Body of pancreas (tissue), 4 donors: ENCODE data around the gene DDX6. TPM values are rescaled to one million over a fixed set of nuclear protein-coding genes. Genes with fewer than 3 reads are reported as not detected.
"Not testable (repeated sequence)": the region's sequence is repeated elsewhere in the genome, so short reads cannot be mapped to it uniquely, and the experiment has no call there.

Experiments used
- ATAC-seq: fragments of 150-250 bp; one replicate; pipeline ENCODE4 v1.9.1; 2016
- DNase-seq, 4 donors: peaks; one replicate each; pipeline ENCODE4 v3.0.0-alpha.2; 2019
- H3K27ac ChIP-seq, 4 donors: fragments of 200-600 bp; sonication (generic); 1 replicate in 3 of 4; 2 replicates in 1 of 4; pipeline versions ENCODE4 v1.5.1 to v1.6.1; 2016 to 2019; ENCODE audit warnings: mild to moderate bottlenecking in 1 of 4, mixed read lengths in 1 of 4, moderate library complexity in 1 of 4
- H3K27me3 ChIP-seq, 2 donors: fragments of 200-600 bp; sonication (generic); one replicate each; pipeline ENCODE4 v1.6.0; 2016; ENCODE audit warnings: mild to moderate bottlenecking in 1 of 2
- H3K36me3 ChIP-seq, 2 donors: fragments of 200-600 bp; sonication (generic); replicated peaks in 1 of 2; 2 replicates each; pipeline ENCODE4 v1.5.1; 2016; ENCODE audit warnings: low read depth in 2 of 2; ENCODE audit not compliant: insufficient read depth in 1 of 2
- H3K4me1 ChIP-seq: fragments of 200-600 bp; sonication (generic); one replicate; pipeline ENCODE4 v1.6.0; 2016
- H3K4me3 ChIP-seq, 2 donors: fragments of 200-600 bp; sonication (generic); 1 replicate in 1 of 2; 2 replicates in 1 of 2; pipeline ENCODE4 v1.5.1; 2016 to 2019
- H3K9me3 ChIP-seq, 3 donors: fragments of 200-600 bp; sonication (generic); 1 replicate in 2 of 3; 2 replicates in 1 of 3; pipeline ENCODE4 v1.5.1; 2016
- CTCF ChIP-seq, 7 experiments: fragments of 450-650 bp in 4 of 7; fragments of 200-600 bp in 3 of 7; sonication (generic) in 3 of 7; IDR thresholded peaks; one replicate each; pipeline ENCODE4 v1.5.1; 2016 to 2019; ENCODE audit warnings: antibody characterized with exemption in 7 of 7
- POLR2A ChIP-seq, 3 donors: fragments of 450-650 bp; IDR thresholded peaks; one replicate each; pipeline ENCODE4 v1.6.1; 2016; ENCODE audit warnings: antibody characterized with exemption in 3 of 3, mild to moderate bottlenecking in 2 of 3
- WGBS, 2 donors: methylation state at CpG; one replicate each; pipeline ENCODE4 v1.1.5; 2017; 5-methylcytosine and 5-hydroxymethylcytosine counted together
- intact Hi-C: fragments of 100-400 bp; cut with DNase I; formaldehyde crosslinking; loops from one replicate; pipeline ENCODE4 v1.15.1; 2023
- total RNA-seq, 2 donors: library from RNA; depleted of rRNA; stranded (reverse); fragments of >200 nt; gene quantifications; one replicate each; pipeline ENCODE4 v1.1.0, GENCODE V29; 2016

The DDX6 gene
- total RNA-seq, 2 donors from 2014 or later, result 63.3 to 69.8 TPM

- H3K27me3 ChIP-seq, result no peaks in the 10 kb centered on the region
- intact Hi-C loops, result no loop called here
- no peak overlapping the region for H3K27ac ChIP-seq
- H3K4me3 ChIP-seq, result no peak overlapping the region
- ATAC-seq (no peak), DNase-seq (no peak)
- H3K36me3 ChIP-seq, result no peaks in the 10 kb centered on the region
- TF ChIP-seq CTCF (IDR thresholded peaks at IDR 0.05) (no peak), POLR2A (IDR thresholded peaks at IDR 0.05) (no peak)
- H3K9me3 ChIP-seq, result no peaks in the 10 kb centered on the region
- 90 to 92% methylated on average over 7 of the region's 7 CpGs for WGBS, 2 donors
- no peaks in the 10 kb centered on the region for H3K4me1 ChIP-seq
Observed at GRCh38 chr11:118827118-118827517, 36.2 kb upstream of the DDX6 start.

GRCh38 chr11:118822936-118823510 is 32.1 kb upstream of the DDX6 start:
- not testable (repeated sequence) for H3K27ac ChIP-seq

GRCh38 chr11:118820412-118821357 is 29.7 kb upstream of the DDX6 start:
- ATAC-seq, result peak; percentile 98
- 41 to 47% methylated on average over 8 to 14 of the region's 14 CpGs for WGBS, 2 donors
- peak overlapping the region; percentile 52 to 65 (median 61) for H3K27ac ChIP-seq

More at GRCh38 chr11:118822936-118823510, 32.1 kb upstream of the DDX6 start:
- H3K27me3 ChIP-seq, DNase-seq, intact Hi-C loops, H3K4me3 ChIP-seq, H3K36me3 ChIP-seq, H3K9me3 ChIP-seq, ATAC-seq: not testable (repeated sequence)
- WGBS, 2 donors, result 87 to 96% methylated on average over 8 of the region's 8 CpGs
- H3K4me1 ChIP-seq, result peaks cover 13% of the 10 kb centered on the region

GRCh38 chr11:118820025-118820379 is 29.0 kb upstream of the DDX6 start:
- intact Hi-C loops, H3K9me3 ChIP-seq: not testable (repeated sequence)

More at GRCh38 chr11:118820412-118821357, 29.7 kb upstream of the DDX6 start:
- H3K27me3 ChIP-seq, result no peaks in the 10 kb centered on the region
- TF ChIP-seq POLR2A (IDR thresholded peaks at IDR 0.05), result no peak
- no peak for TF ChIP-seq CTCF (IDR thresholded peaks at IDR 0.05)
- peak; percentile 86 to 97 (median 90) for DNase-seq
- H3K36me3 ChIP-seq, result no peaks in the 10 kb centered on the region
- intact Hi-C loops, result no loop called here
- H3K9me3 ChIP-seq, result no peaks in the 10 kb centered on the region
- peaks cover 13% of the 10 kb centered on the region for H3K4me1 ChIP-seq
- H3K4me3 ChIP-seq, result no peak overlapping the region

GRCh38 chr11:118819334-118820024 is 28.5 kb upstream of the DDX6 start:
- WGBS, 2 donors, result 51 to 55% methylated on average over 7 of the region's 7 CpGs
- ATAC-seq, result no peak
- TF ChIP-seq POLR2A (IDR thresholded peaks at IDR 0.05) (no peak), CTCF (IDR thresholded peaks at IDR 0.05) (no peak)
- H3K4me3 ChIP-seq, result no peak overlapping the region
- DNase-seq, result no peak
- H3K27ac ChIP-seq, result peak overlapping the region in 2 of 4 donors; percentile 52 to 58
- intact Hi-C loops, result no loop called here
- peaks cover 13% of the 10 kb centered on the region for H3K4me1 ChIP-seq
- H3K27me3 ChIP-seq, result no peaks in the 10 kb centered on the region
- H3K9me3 ChIP-seq, result no peaks in the 10 kb centered on the region
- H3K36me3 ChIP-seq, result no peaks in the 10 kb centered on the region

More at GRCh38 chr11:118820025-118820379, 29.0 kb upstream of the DDX6 start:
- not testable (repeated sequence) for DNase-seq, H3K36me3 ChIP-seq, H3K4me3 ChIP-seq, ATAC-seq, H3K27me3 ChIP-seq
- Histone ChIP-seq H3K4me1 (peaks cover 13% of the 10 kb centered on the region), H3K27ac (peak overlapping the region; percentile 52 to 65 (median 61))
- WGBS, 2 donors, result 92 to 97% methylated on average over 6 to 7 of the region's 7 CpGs
